ENCODE data around the gene NOS3. TPM values are rescaled to one million over a fixed set of nuclear protein-coding genes. Genes with fewer than 3 reads are reported as not detected.

NOS3 gene
- polyA plus RNA-seq, 1 of the 3 experiments (the other 2 are of a cell fraction) = 0.41 TPM

GRCh38 chr7:151016942-151017341, 26.1 kb downstream of the NOS3 start:
- Histone ChIP-seq H3K9me2 (no peaks in the 10 kb centered on the region), H3K4me1 (ENCODE audit: control insufficient read depth in 1 of 2, insufficient read depth in 2 of 2, low read depth in 1 of 2, low read length in 1 of 2) (peaks cover 0 to 31% of the 10 kb centered on the region in 2 experiments; a peak in 1 of 4 replicates), H3F3A (replicated peaks; ENCODE audit: insufficient read depth) (no peaks in the 10 kb centered on the region), H3K36me3 (replicated peaks in 1 of 2; ENCODE audit: control insufficient read depth in 1 of 2, insufficient read depth in 2 of 2, low read length in 1 of 2) (no peaks in the 10 kb centered on the region), H3K4me3 (ENCODE audit: low read depth in 2 of 2, low read length in 1 of 2) (no peak overlapping the region), H3K27ac (ENCODE audit: low read depth in 2 of 2, low read length in 1 of 2) (no peak overlapping the region), H3K27me3 (ENCODE audit: insufficient read depth) (peaks cover 15% of the 10 kb centered on the region; the same call in 1 of the 2 replicates), H3K9me3 (no peaks in the 10 kb centered on the region), H3K9ac (no peak overlapping the region), H4K20me1 (ENCODE audit: insufficient read depth) (no peaks in the 10 kb centered on the region), H3K79me2 (ENCODE audit: insufficient read depth) (no peaks in the 10 kb centered on the region), H2AFZ (ENCODE audit: low read depth) (no peak overlapping the region), H3K4me2 (no peak overlapping the region)
- POLR2A ChIA-PET = interaction anchor here (1.1 kb wide), 1 partner anchor 11 kb away, joined by 3 read pairs; the partner anchor contains the start of gene ABCB8
- CTCF ChIA-PET = interaction anchor here (0.6 to 8.3 kb wide), 25 partner anchors 11 to 599 kb away, joined by 3 to 107 read pairs (median 16); partner anchors contain the start of genes ABCB8, AGAP3, NOS3 and TMUB1
- TF ChIP-seq RCOR1 (IDR thresholded peaks at IDR 0.05; ENCODE audit: low read length) = no peak
- WGBS (ENCODE audit: low lambda C conversion rate) = 95% methylated on average over 15 of the region's 15 CpGs
- no peak for DNase-seq

DNA sequence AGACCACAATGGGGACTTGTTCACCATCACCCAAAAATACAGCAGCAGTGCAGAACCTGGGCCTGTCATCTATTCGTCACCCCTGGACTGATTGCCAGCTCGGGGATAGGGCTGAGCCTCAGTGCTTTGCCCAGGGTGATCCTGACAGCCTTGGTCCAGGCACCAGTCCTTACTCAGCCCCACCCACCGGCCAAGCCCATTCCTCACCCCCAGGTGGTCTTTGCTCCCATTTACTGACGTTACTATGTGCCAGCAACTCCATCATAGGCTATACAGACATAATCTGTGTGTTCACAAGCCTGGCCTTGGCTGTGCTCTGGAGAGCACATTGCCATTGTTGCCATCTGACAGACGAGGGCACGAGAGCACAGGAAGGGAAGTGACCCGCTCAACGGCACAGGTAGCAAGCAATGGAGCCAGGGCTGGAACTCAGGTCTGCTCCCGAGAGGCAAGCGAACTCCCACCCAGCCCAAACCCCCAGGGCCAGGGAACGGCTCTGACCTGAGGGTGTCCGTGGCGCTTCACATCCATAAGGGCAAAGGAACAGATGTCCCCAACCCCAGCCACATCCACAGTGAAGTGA, 26.6 kb downstream of the NOS3 start:
- H3K27me3 ChIP-seq (ENCODE audit: insufficient read depth) = peaks cover 15% of the 10 kb centered on the region; the same call in 1 of the 2 replicates
- peak overlapping the region in 1 of 2 experiments; percentile 18; a peak in 2 of 4 replicates for H3K27ac ChIP-seq (ENCODE audit: low read depth in 2 of 2, low read length in 1 of 2)
- H3K36me3 ChIP-seq (replicated peaks in 1 of 2; ENCODE audit: control insufficient read depth in 1 of 2, insufficient read depth in 2 of 2, low read length in 1 of 2) = no peaks in the 10 kb centered on the region
- peak overlapping the region; percentile 28 to 34; a peak in 3 of 4 replicates for H3K4me3 ChIP-seq (ENCODE audit: low read depth in 2 of 2, low read length in 1 of 2)
- 62% methylated on average over 13 of the region's 13 CpGs for WGBS (ENCODE audit: low lambda C conversion rate)
- no peaks in the 10 kb centered on the region for H3K9me3 ChIP-seq
- no peaks in the 10 kb centered on the region for H3F3A ChIP-seq (replicated peaks; ENCODE audit: insufficient read depth)
- CTCF ChIA-PET = interaction anchor here (0.6 to 8.3 kb wide), 59 partner anchors 11 to 654 kb away, joined by 3 to 107 read pairs (median 5); partner anchors contain the start of genes ABCB8, AGAP3, CDK5 and FASTK
- TF ChIP-seq NFIC (IDR thresholded peaks at IDR 0.05; ENCODE audit: borderline replicate concordance) (no peak), EP300 (IDR thresholded peaks at IDR 0.05; ENCODE audit: borderline replicate concordance in 1 of 2, low read depth in 1 of 2, low read length in 1 of 2) (no peak)
- H3K4me2 ChIP-seq = peak overlapping the region; percentile 70; the same call in 1 of the 2 replicates
- no peak overlapping the region for H3K9ac ChIP-seq
- POLR2A ChIA-PET = interaction anchor here (0.7 to 1.3 kb wide), 4 partner anchors 8 to 119 kb away, joined by 3 read pairs; partner anchors contain the start of gene ABCB8
- H3K79me2 ChIP-seq (ENCODE audit: insufficient read depth) = no peaks in the 10 kb centered on the region
- no peaks in the 10 kb centered on the region for H4K20me1 ChIP-seq (ENCODE audit: insufficient read depth)
- no peak for DNase-seq
- H3K9me2 ChIP-seq = no peaks in the 10 kb centered on the region
- no peak overlapping the region for H2AFZ ChIP-seq (ENCODE audit: low read depth)
- H3K4me1 ChIP-seq (ENCODE audit: control insufficient read depth in 1 of 2, insufficient read depth in 2 of 2, low read depth in 1 of 2, low read length in 1 of 2) = peaks cover 0 to 31% of the 10 kb centered on the region in 2 experiments; a peak in 1 of 4 replicates

GRCh38 chr7:151017953-151018420, 27.2 kb downstream of the NOS3 start:
- Histone ChIP-seq H3F3A (replicated peaks; ENCODE audit: insufficient read depth) (no peaks in the 10 kb centered on the region), H4K20me1 (ENCODE audit: insufficient read depth) (no peaks in the 10 kb centered on the region), H3K9me3 (no peaks in the 10 kb centered on the region), H3K4me2 (peak overlapping the region; percentile 70; the same call in 1 of the 2 replicates), H3K9me2 (no peaks in the 10 kb centered on the region), H3K4me3 (ENCODE audit: low read depth in 2 of 2, low read length in 1 of 2) (peak overlapping the region; percentile 28 to 34), H3K27ac (ENCODE audit: low read depth in 2 of 2, low read length in 1 of 2) (peak overlapping the region in 1 of 2 experiments; percentile 18; a peak in 2 of 4 replicates), H3K36me3 (replicated peaks in 1 of 2; ENCODE audit: control insufficient read depth in 1 of 2, insufficient read depth in 2 of 2, low read length in 1 of 2) (no peaks in the 10 kb centered on the region), H3K79me2 (ENCODE audit: insufficient read depth) (no peaks in the 10 kb centered on the region), H3K4me1 (ENCODE audit: control insufficient read depth in 1 of 2, insufficient read depth in 2 of 2, low read depth in 1 of 2, low read length in 1 of 2) (peaks cover 0 to 27% of the 10 kb centered on the region in 2 experiments; a peak in 1 of 4 replicates), H3K27me3 (ENCODE audit: insufficient read depth) (peaks cover 15% of the 10 kb centered on the region; the same call in 1 of the 2 replicates), H2AFZ (ENCODE audit: low read depth) (no peak overlapping the region), H3K9ac (no peak overlapping the region)
- ChIA-PET CTCF (interaction anchor here (0.5 to 8.3 kb wide), 77 partner anchors 10 to 655 kb away, joined by 3 to 107 read pairs (median 4); partner anchors contain the start of genes ABCB8, ABCF2, CDK5 and FASTK), POLR2A (interaction anchor here (0.7 to 1.3 kb wide), 6 partner anchors 9 to 120 kb away, joined by 3 to 10 read pairs (median 3); partner anchors contain the start of gene ABCB8)
- WGBS (ENCODE audit: low lambda C conversion rate) = 11% methylated on average over 33 of the region's 34 CpGs
- DNase-seq = peak; percentile 98
- TF ChIP-seq USF1 (IDR thresholded peaks at IDR 0.05; ENCODE audit: borderline replicate concordance, low read depth) (no peak), ELF1 (IDR thresholded peaks at IDR 0.05) (no peak), RFX5 (IDR thresholded peaks at IDR 0.05; ENCODE audit: low read length) (no peak), GATA2 (CRISPR knock-in tag; IDR thresholded peaks at IDR 0.05) (peak; percentile 66; the same call in 1 of the 2 replicates), FOXM1 (IDR thresholded peaks at IDR 0.05; ENCODE audit: low read depth) (no peak), TCF12 (IDR thresholded peaks at IDR 0.05) (no peak), REST (IDR thresholded peaks at IDR 0.05; ENCODE audit: low read depth, low read length) (no peak), MEF2A (IDR thresholded peaks at IDR 0.05; ENCODE audit: borderline replicate concordance, low read depth) (no peak), RAD21 (IDR thresholded peaks at IDR 0.05; ENCODE audit: low read length) (peak; percentile 73)
- TF ChIP-seq, protein P1, sequence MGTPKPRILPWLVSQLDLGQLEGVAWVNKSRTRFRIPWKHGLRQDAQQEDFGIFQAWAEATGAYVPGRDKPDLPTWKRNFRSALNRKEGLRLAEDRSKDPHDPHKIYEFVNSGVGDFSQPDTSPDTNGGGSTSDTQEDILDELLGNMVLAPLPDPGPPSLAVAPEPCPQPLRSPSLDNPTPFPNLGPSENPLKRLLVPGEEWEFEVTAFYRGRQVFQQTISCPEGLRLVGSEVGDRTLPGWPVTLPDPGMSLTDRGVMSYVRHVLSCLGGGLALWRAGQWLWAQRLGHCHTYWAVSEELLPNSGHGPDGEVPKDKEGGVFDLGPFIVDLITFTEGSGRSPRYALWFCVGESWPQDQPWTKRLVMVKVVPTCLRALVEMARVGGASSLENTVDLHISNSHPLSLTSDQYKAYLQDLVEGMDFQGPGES (IDR thresholded peaks at IDR 0.05; ENCODE audit: low read depth, low read length) = no peak
